ENCODE measurements around the gene PTPRT.

GRCh38 chr20:43022081-43022480 is 167.6 kb downstream of the PTPRT start:
- TF ChIP-seq CTCF (IDR thresholded peaks at IDR 0.05): no peak
- no peak for TF ChIP-seq POLR2A (IDR thresholded peaks at IDR 0.05)

All from breast epithelium (tissue), 3 donors.